Fibroblast of lung (primary cell): ENCODE data around the gene ANKS6.

Experiments
- CTCF ChIP-seq, 2 donors: IDR thresholded peaks in 1 of 2; conservative IDR thresholded peaks in 1 of 2; 1 replicate in 1 of 2; 2 replicates in 1 of 2; pipeline ENCODE4 v1.5.1; 2011 to 2012; ENCODE audit warnings: low read length in 2 of 2, control low read depth in 1 of 2, inconsistent platforms in 1 of 2, low read depth in 1 of 2, mild to moderate bottlenecking in 1 of 2
- EZH2 ChIP-seq: IDR thresholded peaks from 2 replicates; pipeline ENCODE4 v1.5.1; 2012; ENCODE audit warnings: low read length, control low read depth, mild to moderate bottlenecking; ENCODE audit errors: missing control alignments

- TF ChIP-seq CTCF (conservative IDR thresholded peaks at IDR 0.05 in 1 of 2, IDR thresholded peaks at IDR 0.05 in 1 of 2; ENCODE audit: low read depth in 1 of 2, low read length in 2 of 2) (no peak), EZH2 (no peak)
Measured at GRCh38 chr9:98721643-98722042, 74.7 kb downstream of the ANKS6 start.
